Brain pericyte (primary cell): ENCODE results near the gene PDE4A.
"Not testable (repeated sequence)": the region's sequence is repeated elsewhere in the genome, so short reads cannot be mapped to it uniquely, and the experiment has no call there.

ENCODE experiments used
- DNase-seq: peaks from one replicate; pipeline ENCODE4 v3.0.0-alpha.2; 2012; ENCODE audit warnings: low read depth, low spot score

PDE4A gene

GRCh38 chr19:10403137-10404021 is 17.0 kb upstream of the PDE4A start, which contains the start of gene CDC37:
CDC37 (minus strand) TSS chr19:10403542; CDS start chr19:10403479, 63 bp downstream.
- DNase-seq = peak; percentile 90

- no peak for DNase-seq
These were observed 15.2 kb upstream of the PDE4A start for GRCh38 chr19:10404888-10405820.

GRCh38 chr19:10406191-10406590 is 14.1 kb upstream of the PDE4A start:
- DNase-seq = no peak

GRCh38 chr19:10407096-10407495 is 13.2 kb upstream of the PDE4A start:
- no peak for DNase-seq

DNA sequence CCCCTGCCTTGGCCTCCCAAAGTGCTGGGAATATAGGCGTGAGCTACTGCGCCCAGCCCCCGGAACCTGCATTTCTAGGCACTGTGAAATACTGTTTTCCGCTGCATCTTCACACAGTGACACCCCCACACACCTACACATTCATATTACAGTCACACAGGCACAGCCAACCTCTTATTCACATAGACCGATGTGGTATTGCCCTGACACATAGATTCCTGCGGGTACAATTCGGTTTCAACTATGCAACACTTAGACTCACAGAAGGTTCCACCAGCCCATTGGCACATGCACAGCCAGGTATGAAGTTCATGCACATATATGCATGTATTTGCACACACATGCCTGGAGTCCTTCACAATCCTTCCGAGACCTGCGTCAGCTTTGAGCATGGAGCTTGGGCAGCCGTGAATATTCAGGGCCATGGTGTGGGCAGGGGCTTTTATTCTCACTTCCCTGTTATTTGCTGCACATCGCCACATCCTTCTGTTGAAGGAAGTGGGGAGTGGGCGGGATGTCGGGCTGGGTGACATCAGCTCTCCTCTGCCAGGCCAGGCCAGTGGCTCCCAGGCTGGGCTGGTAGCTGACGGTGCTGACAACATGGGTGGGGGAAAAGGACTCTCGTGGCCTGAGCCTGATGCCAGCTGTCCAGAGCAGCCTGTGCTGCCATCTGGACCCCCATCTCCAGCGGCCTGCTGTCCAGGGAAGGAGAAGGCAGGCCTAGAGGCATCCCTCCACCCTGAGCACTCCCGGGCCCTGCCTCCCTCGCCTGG is 11.6 kb upstream of the PDE4A start:
- DNase-seq = no peak

DNA sequence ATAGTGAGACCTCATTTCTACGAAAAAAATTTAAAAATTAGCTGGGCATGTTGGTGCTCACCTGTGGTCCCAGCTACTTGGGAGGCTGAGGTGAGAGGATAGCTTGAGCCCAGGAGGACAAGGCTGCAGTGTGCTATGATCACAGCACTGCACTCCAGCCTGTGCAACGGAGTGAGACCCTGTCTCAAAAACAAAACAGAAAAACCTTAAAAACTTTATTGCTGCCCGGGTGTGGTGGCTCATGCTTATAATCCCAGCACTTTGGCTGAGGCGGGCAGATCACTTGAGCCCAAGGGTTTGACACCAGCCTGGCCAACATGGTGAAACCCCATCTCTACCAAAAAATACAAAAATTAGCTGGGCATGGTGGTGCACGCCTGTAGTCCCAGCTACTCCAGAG is 9.1 kb upstream of the PDE4A start:
- not testable (repeated sequence) for DNase-seq

DNA sequence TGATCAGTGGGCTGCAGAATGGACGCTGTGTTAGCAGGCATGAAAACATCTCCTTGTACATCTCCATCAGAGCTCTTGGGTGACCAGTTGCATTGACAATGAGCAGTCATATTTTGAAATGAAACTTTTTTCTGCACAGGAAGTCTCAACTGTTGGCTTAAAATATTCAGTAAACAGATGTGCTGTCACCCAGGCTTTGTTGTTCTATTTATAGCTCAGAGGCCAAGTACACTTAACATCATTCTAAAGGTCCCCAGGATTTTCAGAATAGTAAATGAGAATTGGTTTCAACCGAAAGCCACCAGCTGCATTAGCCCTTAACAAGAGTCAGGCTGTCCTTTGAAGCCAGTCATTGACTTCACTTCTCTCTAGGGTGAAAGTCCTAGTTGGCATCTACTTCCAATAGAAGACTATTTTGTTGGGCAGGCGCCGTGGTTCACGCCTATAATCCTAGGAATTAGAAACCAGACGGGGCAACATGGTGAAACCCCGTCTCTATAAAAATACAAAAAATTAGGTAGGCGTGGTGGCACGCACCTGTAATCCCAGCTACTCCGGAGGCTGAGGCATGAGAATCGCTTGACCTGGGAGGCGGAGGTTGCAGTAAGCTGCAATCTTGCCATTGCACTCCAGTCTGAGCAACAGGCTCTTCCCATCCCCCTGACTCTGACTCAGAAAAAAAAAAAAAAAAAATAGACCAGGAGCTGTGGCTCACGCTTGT is 7.9 kb upstream of the PDE4A start:
- no peak for DNase-seq

DNA sequence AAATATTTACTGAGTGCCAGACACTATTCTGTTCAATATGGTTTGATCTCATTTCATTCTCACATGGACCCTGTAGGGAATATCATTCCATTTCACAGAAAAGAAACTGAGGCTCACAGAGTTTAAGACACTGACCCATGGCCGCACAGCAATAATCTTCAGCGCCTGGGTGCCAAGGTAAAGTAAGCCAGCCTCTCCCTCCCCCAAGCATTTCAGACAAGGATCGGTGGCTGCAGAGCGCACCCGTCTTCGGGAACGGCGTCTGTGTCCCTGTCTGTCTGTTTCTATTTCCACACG is 4.3 kb upstream of the PDE4A start:
- DNase-seq = no peak

DNA sequence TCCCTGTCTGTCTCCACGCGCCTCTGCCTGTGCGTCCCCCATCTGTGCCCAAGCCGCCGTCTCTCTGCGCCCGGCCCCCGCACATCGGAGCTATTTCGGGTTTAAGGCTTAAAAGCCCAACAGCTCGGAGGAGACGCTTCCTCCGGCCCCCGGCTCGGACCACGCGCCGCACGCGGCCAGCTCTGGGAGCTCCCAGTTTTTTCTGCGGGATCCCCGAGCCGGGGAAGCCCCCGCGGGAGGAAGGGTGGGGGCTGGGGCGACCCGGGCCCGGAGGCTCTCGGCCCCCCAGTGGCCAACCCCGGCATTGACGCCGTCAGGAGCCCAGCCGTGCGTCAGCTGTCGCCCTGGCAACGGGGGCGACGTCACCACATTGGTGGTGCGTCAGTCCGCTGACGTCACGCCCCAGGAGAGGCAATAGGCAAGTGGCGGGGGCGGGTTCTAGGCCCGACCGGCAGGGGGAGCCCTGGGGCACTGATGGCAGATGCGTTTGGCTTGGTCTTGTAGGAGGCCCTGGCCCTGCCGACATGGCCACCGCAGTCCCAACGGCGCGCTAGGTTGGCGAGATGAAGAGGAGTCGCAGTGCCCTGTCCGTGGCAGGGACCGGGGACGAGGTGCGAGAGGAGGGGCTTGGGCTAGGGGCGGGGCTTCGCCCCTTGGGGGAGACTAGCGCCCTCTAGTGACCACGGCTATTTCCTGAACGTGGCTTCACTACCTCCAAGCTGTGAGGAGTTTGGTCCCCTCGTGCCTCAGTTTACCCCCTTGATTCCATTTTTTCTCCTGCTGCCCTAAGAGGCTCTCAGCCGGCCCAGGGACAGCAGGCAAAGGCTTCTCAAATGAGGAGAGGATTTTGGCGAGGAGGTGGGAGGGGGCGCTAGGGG is 3.7 kb upstream of the PDE4A start:
- peak; percentile 61 for DNase-seq

GRCh38 chr19:10417541-10418234 is 2.6 kb upstream of the PDE4A start:
- no peak for DNase-seq

- no peak for DNase-seq
These were observed 2.2 kb upstream of the PDE4A start for GRCh38 chr19:10418235-10418484.

DNA sequence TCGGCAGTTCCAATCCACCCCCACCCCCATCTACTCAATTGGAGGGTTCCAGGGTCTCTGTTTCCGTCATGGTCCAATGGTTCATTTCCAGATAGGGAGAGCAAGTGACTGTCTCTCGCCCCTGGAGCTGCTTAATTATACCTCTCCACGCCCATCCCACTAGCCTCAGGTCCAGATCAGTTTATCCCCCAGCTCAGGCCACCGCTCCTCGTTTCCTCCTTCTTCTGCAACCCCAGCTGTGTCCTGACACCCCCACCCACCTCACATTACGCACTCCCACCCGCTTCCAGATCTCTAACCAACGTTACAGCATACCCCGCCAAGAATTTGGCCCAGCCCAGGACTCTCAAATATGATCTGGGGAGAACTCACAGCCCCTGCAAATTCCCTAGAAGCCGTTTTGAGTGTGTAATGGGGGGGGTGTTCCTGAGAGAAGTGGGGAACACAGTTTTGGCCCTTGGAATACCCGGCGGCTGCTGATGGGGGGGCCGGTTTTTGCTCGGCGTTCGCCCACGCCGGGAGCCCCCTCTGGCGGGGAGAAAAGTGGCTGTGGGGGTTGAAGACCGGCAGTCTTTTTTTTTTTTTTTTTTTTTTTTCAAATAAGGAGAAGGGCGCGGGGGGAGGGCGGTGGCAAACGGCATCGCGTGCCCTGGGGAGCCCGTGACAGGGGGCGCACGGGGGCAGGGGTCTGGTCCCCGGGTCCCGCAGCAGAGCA is 1.7 kb upstream of the PDE4A start:
- DNase-seq = no peak

- no peak for DNase-seq
These were observed 1.1 kb upstream of the PDE4A start for GRCh38 chr19:10419200-10419645.

- peak; percentile 42 for DNase-seq
These were observed 493 bp upstream of the PDE4A start for GRCh38 chr19:10419646-10420443.

GRCh38 chr19:10421240-10422045 is 1.1 kb downstream of the PDE4A start:
- no peak for DNase-seq

DNA sequence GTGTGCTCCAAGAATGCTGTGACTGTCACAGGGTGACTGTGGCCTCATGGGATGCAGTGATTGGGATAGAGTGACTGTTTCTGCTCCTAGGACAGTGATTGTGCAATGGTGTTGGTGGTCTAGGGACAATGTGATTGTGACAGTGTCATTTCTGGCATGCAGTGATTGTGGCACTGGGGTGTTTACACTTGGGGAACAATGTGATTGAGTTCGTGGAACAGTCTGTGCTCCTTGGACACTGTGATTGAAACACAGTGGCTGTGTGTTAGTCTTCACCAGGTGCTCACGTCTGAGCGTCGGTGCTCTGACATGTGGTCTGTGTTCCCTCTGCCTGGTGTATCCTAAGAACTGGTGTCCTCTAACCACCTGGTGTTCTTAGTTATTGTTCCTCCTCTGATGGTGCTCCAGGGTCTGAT is 1.7 kb downstream of the PDE4A start:
- no peak for DNase-seq

GRCh38 chr19:10422846-10423245 is 2.5 kb downstream of the PDE4A start:
- no peak for DNase-seq
